Stomach (tissue), 4 donors: ENCODE data around the gene RGS7BP.

Experiments
- EP300 ChIP-seq: sonication (generic); formaldehyde crosslinking; IDR thresholded peaks from one replicate; pipeline ENCODE4 v1.6.1; 2017; ENCODE audit warnings: antibody characterized with exemption
- TF ChIP-seq, protein P1 (sequence below), 7 experiments: fragments of 450-650 bp in 4 of 7; fragments of 200-600 bp in 3 of 7; sonication (generic) in 3 of 7; IDR thresholded peaks; one replicate each; pipeline ENCODE4 v1.5.1; 2016 to 2019; ENCODE audit warnings: antibody characterized with exemption in 7 of 7, control low read depth in 2 of 7, mild to moderate bottlenecking in 1 of 7

DNA sequence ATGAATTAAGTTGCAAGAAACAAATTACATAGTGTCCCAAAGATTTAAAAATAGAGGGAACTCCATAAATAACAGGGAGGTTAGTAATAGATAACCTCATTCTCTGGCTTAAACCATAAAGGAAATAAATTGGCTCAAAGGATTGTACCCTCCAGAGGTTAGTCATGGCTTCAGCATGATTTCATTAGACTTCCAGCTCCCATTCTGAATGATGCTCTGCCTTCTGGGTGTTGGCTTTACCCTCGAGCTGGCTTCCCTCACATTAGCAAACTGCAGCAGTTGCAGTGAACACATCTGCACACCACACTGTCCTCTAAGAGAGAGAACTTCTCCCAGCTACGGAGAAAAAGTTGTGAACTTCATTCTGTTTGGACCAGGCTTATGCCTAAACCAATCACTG lies 70.4 kb downstream of the RGS7BP start:
- TF ChIP-seq, protein P1, sequence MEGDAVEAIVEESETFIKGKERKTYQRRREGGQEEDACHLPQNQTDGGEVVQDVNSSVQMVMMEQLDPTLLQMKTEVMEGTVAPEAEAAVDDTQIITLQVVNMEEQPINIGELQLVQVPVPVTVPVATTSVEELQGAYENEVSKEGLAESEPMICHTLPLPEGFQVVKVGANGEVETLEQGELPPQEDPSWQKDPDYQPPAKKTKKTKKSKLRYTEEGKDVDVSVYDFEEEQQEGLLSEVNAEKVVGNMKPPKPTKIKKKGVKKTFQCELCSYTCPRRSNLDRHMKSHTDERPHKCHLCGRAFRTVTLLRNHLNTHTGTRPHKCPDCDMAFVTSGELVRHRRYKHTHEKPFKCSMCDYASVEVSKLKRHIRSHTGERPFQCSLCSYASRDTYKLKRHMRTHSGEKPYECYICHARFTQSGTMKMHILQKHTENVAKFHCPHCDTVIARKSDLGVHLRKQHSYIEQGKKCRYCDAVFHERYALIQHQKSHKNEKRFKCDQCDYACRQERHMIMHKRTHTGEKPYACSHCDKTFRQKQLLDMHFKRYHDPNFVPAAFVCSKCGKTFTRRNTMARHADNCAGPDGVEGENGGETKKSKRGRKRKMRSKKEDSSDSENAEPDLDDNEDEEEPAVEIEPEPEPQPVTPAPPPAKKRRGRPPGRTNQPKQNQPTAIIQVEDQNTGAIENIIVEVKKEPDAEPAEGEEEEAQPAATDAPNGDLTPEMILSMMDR (IDR thresholded peaks at IDR 0.05), result no peak
- no peak for TF ChIP-seq EP300
